ENCODE measurements around the gene RNF167. TPM values are rescaled to one million over a fixed set of nuclear protein-coding genes. Genes with fewer than 3 reads are reported as not detected.
A peak's percentile ranks its signal among the peaks of the same experiment; 100 is the strongest.

Gene RNF167
- total and polyA plus RNA-seq, 2 donors from 2014 or later, result 95.0 to 188 TPM

- H3K27me3 ChIP-seq (ENCODE audit: control insufficient read depth, insufficient read depth, low read length), result peaks cover 2% of the 10 kb centered on the region
- H3K27ac ChIP-seq (ENCODE audit: low read depth in 2 of 2, low read length in 2 of 2), result no peak overlapping the region
- FAIRE-seq (no peak), DNase-seq (peak in 1 of 5 donors; percentile 67)
- H3K36me3 ChIP-seq (ENCODE audit: control insufficient read depth in 2 of 3, insufficient read depth in 3 of 3, low read length in 3 of 3), result peaks cover 0 to 21% (median 14%) of the 10 kb centered on the region in 3 donors
- H3K4me3 ChIP-seq (ENCODE audit: low read length in 3 of 3), result no peak overlapping the region
- TF ChIP-seq CTCF (IDR thresholded peaks at IDR 0.05; ENCODE audit: borderline replicate concordance, extremely low read depth, insufficient read depth), result no peak
- H3K9me3 ChIP-seq (ENCODE audit: control insufficient read depth in 2 of 3, insufficient read depth in 1 of 3, low read length in 3 of 3), result no peaks in the 10 kb centered on the region
- H3K4me1 ChIP-seq (ENCODE audit: control insufficient read depth in 2 of 3, insufficient read depth in 2 of 3, low read depth in 1 of 3, low read length in 3 of 3), result peaks cover 0 to 14% (median 0%) of the 10 kb centered on the region in 3 donors
- no peak overlapping the region for H3K9ac ChIP-seq (ENCODE audit: low read length in 3 of 3)
- intact Hi-C loops (cut with DNase I), result no loop called here
Measured at GRCh38 chr17:4897198-4897687, 42.8 kb upstream of the RNF167 start.

GRCh38 chr17:4897785-4898184 is 42.3 kb upstream of the RNF167 start:
- DNase-seq (peak in 1 of 5 donors; percentile 58), FAIRE-seq (no peak)
- H3K36me3 ChIP-seq (ENCODE audit: control insufficient read depth in 2 of 3, insufficient read depth in 3 of 3, low read length in 3 of 3), result peaks cover 0 to 20% (median 14%) of the 10 kb centered on the region in 3 donors
- no peak overlapping the region for H3K4me3 ChIP-seq (ENCODE audit: low read length in 3 of 3)
- no peak overlapping the region for H3K9ac ChIP-seq (ENCODE audit: low read length in 3 of 3)
- no peaks in the 10 kb centered on the region for H3K9me3 ChIP-seq (ENCODE audit: control insufficient read depth in 2 of 3, insufficient read depth in 1 of 3, low read length in 3 of 3)
- H3K27me3 ChIP-seq (ENCODE audit: control insufficient read depth, insufficient read depth, low read length), result peaks cover 2% of the 10 kb centered on the region
- no peak for TF ChIP-seq CTCF (IDR thresholded peaks at IDR 0.05; ENCODE audit: borderline replicate concordance, extremely low read depth, insufficient read depth)
- intact Hi-C loops (cut with DNase I), result no loop called here
- H3K27ac ChIP-seq (ENCODE audit: low read depth in 2 of 2, low read length in 2 of 2), result no peak overlapping the region
- H3K4me1 ChIP-seq (ENCODE audit: control insufficient read depth in 2 of 3, insufficient read depth in 2 of 3, low read depth in 1 of 3, low read length in 3 of 3), result peaks cover 0 to 16% (median 0%) of the 10 kb centered on the region in 3 donors

GRCh38 chr17:4898351-4898750 is 41.7 kb upstream of the RNF167 start:
- Histone ChIP-seq H3K9ac (ENCODE audit: low read length in 3 of 3) (no peak overlapping the region), H3K27ac (ENCODE audit: low read depth in 2 of 2, low read length in 2 of 2) (no peak overlapping the region), H3K4me3 (ENCODE audit: low read length in 3 of 3) (no peak overlapping the region), H3K27me3 (ENCODE audit: control insufficient read depth, insufficient read depth, low read length) (peaks cover 2% of the 10 kb centered on the region), H3K4me1 (ENCODE audit: control insufficient read depth in 2 of 3, insufficient read depth in 2 of 3, low read depth in 1 of 3, low read length in 3 of 3) (peaks cover 0 to 19% (median 2%) of the 10 kb centered on the region in 3 donors), H3K36me3 (ENCODE audit: control insufficient read depth in 2 of 3, insufficient read depth in 3 of 3, low read length in 3 of 3) (peaks cover 0 to 17% (median 14%) of the 10 kb centered on the region in 3 donors), H3K9me3 (ENCODE audit: control insufficient read depth in 2 of 3, insufficient read depth in 1 of 3, low read length in 3 of 3) (no peaks in the 10 kb centered on the region)
- no peak for TF ChIP-seq CTCF (IDR thresholded peaks at IDR 0.05; ENCODE audit: borderline replicate concordance, extremely low read depth, insufficient read depth)
- intact Hi-C loops (cut with DNase I), result no loop called here
- FAIRE-seq, result no peak
- DNase-seq, result peak in 1 of 5 donors; percentile 45

- no peak overlapping the region for H3K27ac ChIP-seq (ENCODE audit: low read depth in 2 of 2, low read length in 2 of 2)
- H3K27me3 ChIP-seq (ENCODE audit: control insufficient read depth, insufficient read depth, low read length), result peaks cover 2% of the 10 kb centered on the region
- no peak for TF ChIP-seq CTCF (IDR thresholded peaks at IDR 0.05; ENCODE audit: borderline replicate concordance, extremely low read depth, insufficient read depth)
- no peaks in the 10 kb centered on the region for H3K9me3 ChIP-seq (ENCODE audit: control insufficient read depth in 2 of 3, insufficient read depth in 1 of 3, low read length in 3 of 3)
- DNase-seq (peak in 1 of 5 donors; percentile 81), FAIRE-seq (no peak)
- intact Hi-C loops (cut with DNase I), result no loop called here
- peak overlapping the region in 1 of 3 donors; percentile 68 for H3K4me3 ChIP-seq (ENCODE audit: low read length in 3 of 3)
- H3K36me3 ChIP-seq (ENCODE audit: control insufficient read depth in 2 of 3, insufficient read depth in 3 of 3, low read length in 3 of 3), result peaks cover 0 to 16% (median 13%) of the 10 kb centered on the region in 3 donors
- H3K9ac ChIP-seq (ENCODE audit: low read length in 3 of 3), result peak overlapping the region in 1 of 3 donors; percentile 21
- H3K4me1 ChIP-seq (ENCODE audit: control insufficient read depth in 2 of 3, insufficient read depth in 2 of 3, low read depth in 1 of 3, low read length in 3 of 3), result peaks cover 0 to 20% (median 5%) of the 10 kb centered on the region in 3 donors
Measured at GRCh38 chr17:4898927-4899326, 41.1 kb upstream of the RNF167 start.

All from kidney (tissue), 14 donors.